Fibroblast of upper back skin (primary cell): ENCODE measurements around the gene C16orf96.
A peak's percentile ranks its signal among the peaks of the same experiment; 100 is the strongest.

ENCODE experiments used
- DNase-seq: peaks from one replicate; pipeline ENCODE4 v3.0.0-alpha.2; 2013

Gene C16orf96

DNA sequence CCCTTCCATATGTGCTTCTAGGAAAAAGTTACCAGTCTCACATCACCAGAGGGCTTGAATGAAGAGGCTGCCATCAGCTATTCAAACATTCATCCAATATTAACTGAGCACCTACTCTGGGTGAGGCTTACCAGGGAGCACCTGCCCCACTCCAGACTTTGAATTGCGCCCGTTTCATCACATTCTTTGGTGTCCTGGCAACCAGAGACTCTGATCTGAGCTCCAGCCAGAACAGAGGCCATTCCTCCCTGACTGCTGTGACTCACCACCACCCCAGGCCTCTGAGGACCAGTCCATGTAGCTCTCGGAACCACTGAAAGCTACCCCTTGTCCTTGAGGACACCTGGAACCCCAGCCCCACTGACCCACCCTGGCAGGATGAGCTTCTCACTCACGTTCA, at the start of gene C16orf96:
Gene C16orf96 (plus strand): TSS at position 229 of the 400 bp plus-strand sequence. CDS start 150 bp downstream, at position 379.
- no peak for DNase-seq

DNA sequence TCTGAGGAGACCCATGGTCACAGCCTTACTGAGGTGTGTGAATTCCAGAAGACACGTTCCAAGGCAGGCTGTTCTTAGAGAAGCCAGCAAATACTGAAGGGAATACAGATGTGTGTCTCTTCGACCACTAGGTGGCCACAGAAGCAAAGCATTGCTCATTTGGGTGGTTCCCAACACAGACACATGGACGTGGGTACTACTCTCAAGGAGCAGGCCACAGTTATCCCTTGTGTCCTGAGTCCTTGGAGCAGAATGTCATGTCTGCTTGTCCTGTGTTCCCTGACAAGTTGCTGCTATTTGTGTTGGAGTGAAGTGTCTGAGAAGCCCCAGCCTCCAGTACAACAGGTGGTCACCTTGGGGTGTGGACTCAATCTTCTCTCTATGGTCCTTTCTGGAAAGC, 49.7 kb upstream of the C16orf96 start:
- peak; percentile 76 for DNase-seq

DNA sequence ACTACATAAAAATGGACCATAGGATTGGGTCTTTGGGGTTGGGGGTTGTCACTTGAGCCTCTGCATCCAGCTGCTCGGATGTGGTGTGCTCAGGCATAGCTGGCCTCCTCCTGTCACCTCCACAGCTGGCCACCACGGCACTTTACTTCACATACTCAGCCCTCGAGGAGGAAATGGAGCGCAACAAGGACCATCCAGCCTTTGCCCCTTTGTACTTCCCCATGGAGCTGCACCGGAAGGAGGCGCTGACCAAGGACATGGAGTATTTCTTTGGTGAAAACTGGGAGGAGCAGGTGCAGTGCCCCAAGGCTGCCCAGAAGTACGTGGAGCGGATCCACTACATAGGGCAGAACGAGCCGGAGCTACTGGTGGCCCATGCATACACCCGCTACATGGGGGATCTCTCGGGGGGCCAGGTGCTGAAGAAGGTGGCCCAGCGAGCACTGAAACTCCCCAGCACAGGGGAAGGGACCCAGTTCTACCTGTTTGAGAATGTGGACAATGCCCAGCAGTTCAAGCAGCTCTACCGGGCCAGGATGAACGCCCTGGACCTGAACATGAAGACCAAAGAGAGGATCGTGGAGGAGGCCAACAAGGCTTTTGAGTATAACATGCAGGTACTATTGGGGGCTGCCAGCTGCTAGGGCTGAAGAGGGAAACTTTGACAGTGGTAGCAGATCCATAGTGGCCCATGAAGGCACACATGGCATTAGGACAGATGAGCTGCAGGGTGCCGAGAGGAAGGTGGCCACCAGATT, 48.4 kb upstream of the C16orf96 start:
- DNase-seq = no peak

DNA sequence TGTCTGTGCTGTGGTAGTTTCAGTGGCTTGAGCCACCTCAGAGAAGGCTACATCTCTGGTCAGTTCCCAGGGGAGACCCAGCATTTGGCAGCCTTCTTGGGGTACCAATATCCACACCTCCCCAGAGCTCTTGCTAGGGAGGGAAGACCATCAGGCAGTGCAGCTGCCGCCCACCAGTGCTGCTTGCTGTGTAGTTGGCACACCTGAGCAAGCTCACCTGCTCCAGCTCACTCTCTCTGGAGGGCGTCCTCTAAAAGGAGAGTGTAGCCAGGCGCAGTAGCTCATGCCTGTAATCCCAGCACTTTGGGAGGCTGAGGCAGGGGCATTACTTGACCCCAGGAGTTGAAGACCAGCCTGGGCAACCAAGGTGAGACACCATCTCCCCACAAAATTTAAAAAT, 47.3 kb upstream of the C16orf96 start:
- no peak for DNase-seq

DNA sequence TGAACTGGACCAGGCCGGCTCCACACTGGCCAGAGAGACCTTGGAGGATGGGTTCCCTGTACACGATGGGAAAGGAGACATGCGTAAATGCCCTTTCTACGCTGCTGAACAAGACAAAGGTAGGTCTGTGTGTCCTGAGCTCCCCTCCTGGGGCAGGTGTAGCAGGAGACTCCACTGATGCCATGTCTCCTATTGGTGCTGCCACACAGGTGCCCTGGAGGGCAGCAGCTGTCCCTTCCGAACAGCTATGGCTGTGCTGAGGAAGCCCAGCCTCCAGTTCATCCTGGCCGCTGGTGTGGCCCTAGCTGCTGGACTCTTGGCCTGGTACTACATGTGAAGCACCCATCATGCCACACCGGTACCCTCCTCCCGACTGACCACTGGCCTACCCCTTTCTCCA, 46.7 kb upstream of the C16orf96 start:
- no peak for DNase-seq

DNA sequence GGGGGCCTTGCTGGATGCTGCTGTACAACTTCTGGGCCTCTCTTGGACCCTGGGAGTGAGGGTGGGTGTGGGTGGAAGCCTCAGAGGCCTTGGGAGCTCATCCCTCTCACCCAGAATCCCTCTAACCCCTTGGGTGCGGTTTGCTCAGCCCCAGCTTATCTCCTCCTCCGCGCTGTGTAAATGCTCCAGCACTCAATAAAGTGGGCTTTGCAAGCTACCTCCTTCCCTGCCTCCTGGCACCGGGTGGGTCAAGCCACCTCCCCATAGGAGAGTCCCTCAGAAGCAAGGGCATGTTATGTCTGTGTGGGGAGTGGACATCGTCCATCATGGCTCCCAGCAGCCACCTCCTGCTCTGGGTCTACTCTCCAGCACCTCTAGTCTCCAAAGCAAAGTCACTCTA, 46.0 kb upstream of the C16orf96 start:
- no peak for DNase-seq

DNA sequence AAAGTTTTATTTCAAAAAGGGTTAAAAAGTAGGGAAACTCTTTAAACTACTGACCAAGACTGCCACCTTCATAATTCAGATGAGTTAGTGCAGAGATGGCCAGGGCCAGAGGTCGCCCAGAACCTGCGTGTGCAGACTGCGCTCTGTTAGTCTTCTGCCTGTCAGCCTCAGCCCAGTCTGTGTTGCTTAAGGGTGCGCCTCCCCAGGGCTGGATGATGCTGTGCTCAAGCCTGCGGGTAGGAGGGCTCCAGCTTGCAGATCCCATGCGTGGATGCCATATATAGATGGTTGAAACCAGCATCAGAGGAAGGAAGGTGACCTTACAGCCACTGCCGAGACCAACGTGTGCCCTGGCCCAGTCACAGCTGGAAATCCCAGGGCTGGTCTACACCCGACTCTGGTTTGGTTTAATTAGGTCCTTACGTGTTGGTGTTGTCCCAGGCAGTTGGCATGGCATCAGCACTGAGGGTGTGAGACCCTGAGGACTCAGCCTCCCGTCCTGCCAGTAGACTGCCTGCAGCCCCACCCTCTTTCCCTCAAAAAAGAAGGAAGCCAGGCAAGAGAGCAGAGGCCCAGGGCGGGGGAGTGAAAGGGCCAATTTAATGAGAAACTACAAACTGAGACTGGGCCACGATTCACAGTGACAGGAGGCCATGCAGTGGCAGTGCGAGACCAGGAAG, 45.3 kb upstream of the C16orf96 start:
- DNase-seq = no peak

DNA sequence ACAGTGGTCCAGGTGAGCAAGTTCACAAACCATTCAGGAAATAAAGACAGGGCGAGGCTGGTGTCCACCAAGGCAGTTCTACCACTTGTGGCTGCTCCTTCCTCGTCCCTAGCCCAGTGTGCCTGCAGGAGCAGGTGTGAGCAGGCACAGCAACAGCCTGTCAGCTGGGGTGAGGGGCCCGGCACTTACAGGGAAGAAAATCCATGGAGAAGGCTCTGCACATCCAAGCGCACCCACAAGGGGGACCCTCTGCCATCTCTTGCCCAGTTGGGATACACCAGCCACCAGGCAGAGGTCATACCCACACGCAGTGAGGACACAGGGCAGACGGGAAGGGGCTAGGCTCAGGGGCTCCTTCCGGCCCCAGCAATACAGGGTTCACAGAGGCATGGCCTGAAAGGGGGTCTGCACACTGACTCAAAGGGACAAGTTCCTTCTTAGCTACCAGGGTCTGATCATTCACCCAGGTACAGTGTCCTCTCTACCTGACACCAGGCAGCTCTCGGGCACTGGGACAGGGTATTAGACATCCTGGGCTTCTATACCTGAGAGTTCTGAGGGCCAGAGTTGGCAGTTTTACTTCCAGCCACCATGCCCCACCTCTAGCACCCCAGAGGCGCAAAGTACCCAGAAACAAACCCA, 44.6 kb upstream of the C16orf96 start:
- peak; percentile 25 for DNase-seq

DNA sequence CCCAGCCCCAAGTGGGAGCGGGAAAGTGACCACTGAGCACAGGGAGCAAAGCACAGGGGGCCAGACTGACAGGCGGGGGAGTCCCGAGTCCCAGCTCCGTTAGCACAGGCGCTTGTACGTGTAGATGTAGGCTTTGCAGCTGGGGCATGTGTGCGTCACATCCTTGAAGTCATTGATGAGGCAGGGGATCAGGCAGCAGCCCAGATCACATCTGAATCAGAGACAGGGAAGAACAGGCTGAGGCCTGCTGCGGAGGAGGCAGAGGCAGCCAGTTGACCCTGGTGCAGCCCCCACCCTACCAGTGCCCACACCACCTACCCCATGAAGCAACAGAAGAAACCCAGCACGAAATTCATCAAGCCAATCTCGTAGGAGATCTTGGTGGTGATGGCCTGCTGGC, 43.7 kb upstream of the C16orf96 start:
- DNase-seq = no peak

DNA sequence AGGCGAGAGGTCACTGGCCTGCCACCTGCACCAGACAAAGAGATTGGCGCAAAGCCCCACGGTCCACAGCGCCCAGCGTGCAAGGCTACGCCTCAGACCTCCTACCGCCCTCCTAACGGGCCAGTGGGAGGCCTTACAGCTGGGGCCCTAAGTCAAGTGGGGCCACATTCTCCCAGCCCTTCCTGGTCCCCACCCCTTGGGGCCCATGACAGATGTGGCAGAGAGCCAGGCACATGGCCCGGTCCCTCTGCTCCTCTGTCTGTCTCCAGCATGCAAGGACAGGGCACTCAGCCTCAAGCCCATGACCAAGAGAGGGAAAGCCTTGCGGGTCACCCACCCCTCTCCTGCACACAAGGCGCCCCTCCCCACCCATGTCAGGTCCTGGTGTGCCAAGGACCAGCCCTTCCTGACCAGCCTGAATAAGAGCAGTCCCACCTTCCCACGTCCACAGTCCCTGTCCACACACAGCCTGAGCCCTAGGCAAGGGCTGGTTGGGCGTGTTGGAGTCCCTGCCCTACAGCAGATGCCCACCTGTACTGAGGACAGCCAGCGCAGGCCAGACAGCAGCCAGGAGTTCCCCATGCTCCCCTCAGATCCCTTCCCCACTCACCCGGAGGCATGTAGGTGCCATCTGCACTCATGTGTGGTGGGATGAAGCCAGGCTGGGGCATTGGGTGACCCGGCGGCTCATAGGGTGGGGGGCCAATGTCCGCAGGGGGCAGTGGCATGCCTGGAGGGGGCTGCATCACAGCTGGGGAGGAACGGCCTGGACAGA, 42.9 kb upstream of the C16orf96 start:
- no peak for DNase-seq

DNA sequence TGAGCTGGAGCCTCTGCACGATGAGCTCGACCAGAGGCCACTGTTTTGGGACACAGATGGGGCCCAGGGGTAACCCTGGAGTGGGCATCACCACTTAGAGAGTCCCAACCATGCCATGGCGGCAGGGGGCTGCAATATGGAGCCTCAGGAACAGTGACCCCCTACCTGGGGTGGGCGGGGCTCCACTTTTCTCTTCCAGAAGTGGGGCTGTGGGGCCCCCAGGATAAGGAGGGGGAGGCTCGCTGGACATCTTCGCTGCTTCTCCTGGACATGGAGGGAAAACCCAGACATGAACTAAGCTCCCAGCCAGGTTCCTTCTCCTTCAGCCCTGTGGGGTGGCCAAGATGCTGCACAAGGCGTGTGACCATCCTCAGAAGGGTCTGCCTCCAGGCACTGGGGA, 42.3 kb upstream of the C16orf96 start:
- DNase-seq = no peak

DNA sequence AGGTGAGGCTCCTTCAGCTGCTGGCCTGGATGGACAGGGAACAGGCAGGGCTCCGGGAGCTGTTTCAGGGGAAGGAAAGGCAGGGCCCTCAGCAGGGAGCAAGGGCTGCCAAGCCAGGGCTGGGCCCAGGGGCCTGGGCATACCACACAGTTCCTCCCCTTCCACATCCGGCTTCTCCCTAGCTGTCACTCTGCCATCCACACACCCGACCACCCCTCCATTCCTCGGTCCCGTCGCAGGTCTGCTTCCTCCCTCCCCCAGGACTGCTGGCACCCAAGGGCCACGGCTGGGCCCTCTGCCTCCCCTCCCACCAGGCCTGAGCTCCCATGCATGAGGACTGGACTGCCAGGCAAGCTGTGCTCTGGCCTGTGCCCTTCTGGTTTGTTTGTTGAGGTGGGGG, 41.5 kb upstream of the C16orf96 start:
- no peak for DNase-seq

DNA sequence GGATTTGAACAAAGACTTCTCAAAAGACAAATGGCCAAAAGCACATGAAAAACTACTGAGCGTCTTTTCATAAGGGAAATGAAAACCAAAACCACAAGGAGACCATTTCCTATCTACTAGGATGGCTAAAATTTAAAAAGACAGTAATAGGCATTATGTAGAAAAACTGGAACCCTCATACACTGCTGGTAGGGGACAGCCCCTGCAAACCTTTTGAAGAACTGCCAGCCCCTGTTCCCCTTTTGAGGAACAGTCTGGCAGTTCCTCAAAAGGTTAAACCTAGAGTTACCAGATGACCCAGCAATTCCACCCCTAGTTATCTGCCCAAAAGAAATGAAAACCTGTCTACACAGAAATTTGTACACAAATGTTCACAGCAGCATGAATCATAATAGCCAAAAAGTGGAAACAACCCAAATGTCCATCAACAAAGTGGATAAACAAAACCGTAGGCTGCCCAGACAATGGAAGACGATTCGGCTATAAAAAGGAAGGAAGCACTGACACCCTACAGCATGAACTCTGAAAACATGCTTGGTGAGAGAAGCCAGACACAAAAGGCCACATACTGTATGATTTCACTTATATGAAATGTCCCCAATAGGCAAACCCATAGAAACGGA, 40.4 kb upstream of the C16orf96 start:
- no peak for DNase-seq

DNA sequence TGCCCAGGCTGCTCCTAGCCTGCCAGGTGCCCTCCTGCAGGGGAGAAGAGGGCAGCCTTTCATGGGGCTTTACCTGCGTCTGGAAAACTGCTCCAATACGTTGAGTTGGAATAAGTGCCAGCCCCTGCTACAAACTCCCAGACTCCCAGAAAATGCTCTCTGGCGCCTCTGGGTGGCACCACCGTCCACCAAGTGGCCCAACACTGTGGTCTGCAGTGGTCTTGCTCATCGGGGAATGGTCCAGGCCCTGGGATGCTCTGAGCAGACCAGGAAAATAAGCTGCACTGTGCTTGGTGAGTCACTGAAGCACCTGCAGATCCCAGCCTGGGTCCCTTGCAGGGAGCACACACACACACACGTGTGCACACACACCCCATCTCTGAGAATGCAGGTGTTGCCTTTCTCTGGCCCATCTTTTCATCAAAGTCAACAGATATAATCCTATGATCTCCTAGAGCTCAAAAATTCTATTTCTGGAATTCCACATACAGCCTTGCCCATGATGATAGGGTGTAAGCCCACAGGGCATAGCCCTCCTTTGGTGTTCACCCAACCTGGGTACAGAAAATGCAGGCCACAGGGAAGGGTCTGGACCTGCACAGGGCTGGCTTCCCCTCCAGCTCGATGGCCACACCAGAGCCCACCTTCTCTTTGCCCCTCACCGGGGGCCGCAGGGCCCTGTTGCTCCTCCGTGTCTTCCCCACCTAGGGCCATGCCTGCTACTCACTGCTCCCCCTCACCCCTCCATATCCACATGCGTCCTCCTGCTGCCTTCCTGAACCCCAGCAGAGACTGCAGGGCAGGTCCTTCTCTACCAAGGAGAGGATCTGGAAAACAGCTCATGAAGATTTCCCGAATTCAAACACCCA, 38.1 kb upstream of the C16orf96 start:
- peak; percentile 43 for DNase-seq

DNA sequence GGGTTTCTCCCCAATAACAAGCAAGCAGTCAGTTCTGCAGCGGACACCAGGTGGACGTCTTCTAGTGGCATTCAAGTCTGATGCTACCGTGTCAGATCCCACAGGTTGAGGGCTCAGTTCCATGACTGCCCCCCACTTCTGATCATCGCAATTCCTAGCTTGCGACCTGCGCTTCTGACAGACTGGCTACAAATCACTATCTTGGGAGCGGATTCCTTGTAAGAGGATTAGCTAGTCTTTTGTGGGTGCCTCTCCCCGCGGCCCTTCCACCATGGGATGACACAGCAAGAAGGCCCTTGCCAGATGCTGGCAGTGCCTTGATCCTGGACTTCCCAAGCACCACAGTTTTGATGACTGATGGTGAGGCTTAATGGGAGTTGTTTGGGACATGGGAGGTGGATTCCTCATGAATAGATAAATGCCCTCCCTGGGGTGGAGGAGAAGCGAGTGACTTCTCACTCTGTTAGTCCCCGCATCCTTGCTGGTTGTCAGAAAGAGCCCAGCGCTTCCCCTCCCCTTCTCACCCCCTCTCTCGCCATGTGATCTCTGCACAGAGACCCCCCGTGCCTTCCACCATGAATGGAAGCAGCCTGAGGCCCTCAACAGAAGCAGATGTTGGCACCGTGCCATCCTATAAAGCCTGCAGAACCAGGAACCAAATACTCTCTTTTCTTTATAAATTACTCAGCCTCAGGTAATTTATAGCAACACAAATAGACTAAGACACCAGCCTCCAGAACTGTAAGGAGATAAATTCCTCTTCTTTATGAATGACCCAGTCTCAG, 36.7 kb upstream of the C16orf96 start:
- no peak for DNase-seq

DNA sequence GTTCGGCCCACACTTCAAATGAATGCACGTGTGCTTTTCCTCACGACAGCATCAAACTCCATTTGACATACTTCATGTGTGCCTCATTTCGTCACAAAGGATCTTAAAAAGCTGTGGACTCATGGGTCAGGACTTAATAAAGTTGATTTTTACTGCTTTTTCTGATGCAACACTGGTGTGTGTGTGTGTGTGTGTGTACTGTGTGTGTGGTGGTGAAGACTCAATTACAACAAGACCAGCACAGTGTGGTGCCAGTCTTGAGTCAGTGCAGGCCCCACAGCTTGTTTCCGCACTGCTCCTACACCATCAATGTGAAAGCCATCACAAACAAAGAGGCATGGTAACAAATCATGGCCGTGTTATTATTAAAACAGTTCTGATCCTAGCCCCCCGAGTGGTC, 35.2 kb upstream of the C16orf96 start:
- DNase-seq = peak; percentile 19

DNA sequence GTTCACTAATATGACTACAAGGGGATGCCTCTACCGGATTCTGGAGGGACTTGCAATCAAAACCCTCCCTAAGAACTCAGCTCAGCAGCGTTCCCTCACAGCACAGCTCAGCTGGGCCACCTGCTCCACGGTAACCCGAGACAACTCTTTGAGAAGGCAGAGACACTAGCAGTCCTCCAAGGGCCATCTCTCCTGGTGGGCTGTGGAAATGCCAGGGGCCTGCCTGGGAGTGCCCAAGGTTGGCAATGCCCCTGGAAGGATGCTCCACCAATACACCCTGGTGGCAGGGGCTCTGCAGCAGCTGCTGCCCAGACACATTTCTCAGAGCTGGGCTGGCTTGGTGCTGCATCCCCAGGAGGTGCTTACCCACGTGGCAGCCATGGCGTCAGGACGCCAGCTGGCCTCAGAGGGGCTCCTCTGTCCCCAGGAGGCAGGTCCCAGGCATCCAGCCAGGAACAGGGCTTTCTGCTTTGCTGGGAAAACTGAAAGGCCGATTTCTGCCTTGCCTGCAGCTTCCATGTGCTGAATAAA, 34.0 kb upstream of the C16orf96 start:
- peak; percentile 29 for DNase-seq

DNA sequence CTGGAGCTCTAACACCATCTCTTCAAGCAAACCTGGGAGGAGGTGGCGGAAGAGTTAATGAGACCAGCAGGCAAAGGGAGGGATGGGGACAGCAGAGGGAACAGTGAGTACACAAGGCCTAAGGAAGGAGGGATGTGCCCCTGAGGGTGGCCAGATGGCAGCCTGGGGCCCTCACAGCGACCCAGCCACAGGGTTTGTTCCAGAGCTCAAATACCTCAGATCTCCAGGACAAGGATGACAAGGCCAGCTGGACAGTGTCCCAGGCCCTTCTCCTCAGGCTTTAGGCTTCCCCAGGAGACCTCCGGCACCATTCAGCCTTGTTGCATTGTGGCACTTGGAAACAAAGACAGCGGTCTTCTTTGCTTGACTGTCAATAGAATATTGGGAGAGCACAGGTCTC, 32.5 kb upstream of the C16orf96 start:
- no peak for DNase-seq

DNA sequence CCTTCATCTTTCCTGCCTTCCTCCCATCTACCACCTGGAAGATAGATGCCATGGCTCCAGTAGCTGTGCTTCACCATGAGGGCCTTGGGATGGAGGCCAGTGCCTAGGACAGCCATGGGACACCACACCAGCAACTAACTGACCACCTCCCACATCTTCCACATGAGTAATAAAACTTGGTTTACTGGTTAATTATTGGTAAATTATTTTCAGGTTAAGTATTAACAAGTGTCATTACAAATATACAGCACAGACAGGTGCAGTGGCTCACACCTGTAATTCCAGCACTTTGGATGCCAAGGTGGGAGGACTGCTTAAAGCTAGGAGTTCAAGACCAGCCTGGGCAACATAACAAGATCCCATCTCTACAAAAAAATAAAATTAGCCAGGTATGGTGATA, 31.6 kb upstream of the C16orf96 start:
- no peak for DNase-seq

DNA sequence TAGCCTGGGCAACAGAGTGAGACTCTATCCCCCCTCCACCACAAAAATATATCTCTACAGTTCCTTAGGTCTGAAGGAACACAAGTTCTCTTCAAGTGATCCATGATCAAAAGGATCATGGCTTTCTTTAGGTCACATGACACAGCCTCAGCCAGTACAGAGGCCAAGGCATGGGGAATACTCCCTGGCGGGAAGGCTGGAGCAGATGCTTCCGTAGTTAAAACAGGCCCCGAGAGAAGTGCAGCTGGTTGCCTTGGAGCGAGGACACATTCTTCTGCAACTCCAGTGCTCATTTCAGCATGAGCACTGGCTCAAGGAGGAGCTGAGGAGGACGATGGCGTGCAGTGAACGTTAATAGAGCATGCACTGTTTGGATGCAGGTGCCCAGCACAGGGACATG, 31.1 kb upstream of the C16orf96 start:
- DNase-seq = no peak
